Nephron (organoid): ENCODE results near the gene HCAR3.

ENCODE experiments used
- H3K27ac Mint-ChIP-seq, 3 experiments: 2 replicates each; pipeline ENCODE4 v1.8.0; 2020; ENCODE audit warnings: mixed read lengths in 3 of 3, mild to moderate bottlenecking in 2 of 3, moderate library complexity in 1 of 3
- H3K27me3 Mint-ChIP-seq: 2 replicates; pipeline ENCODE4 v1.8.0; 2021; ENCODE audit warnings: low read depth, mild to moderate bottlenecking, moderate library complexity, mixed read lengths
- H3K36me3 Mint-ChIP-seq: 2 replicates; pipeline ENCODE4 v1.8.0; 2020; ENCODE audit warnings: low read depth, mixed read lengths
- H3K4me1 Mint-ChIP-seq: 2 replicates; pipeline ENCODE4 v1.8.0; 2020; ENCODE audit warnings: mixed read lengths
- H3K4me3 Mint-ChIP-seq, 3 experiments: 2 replicates each; pipeline ENCODE4 v1.8.0; 2020; ENCODE audit warnings: mild to moderate bottlenecking in 3 of 3, mixed read lengths in 3 of 3, moderate library complexity in 2 of 3
- H3K9me3 Mint-ChIP-seq: 2 replicates; pipeline ENCODE4 v1.8.0; 2020; ENCODE audit warnings: mixed read lengths
- TF ChIP-seq, protein P1 (sequence below), 3 experiments: fragments of 200-600 bp; sonication (generic); IDR thresholded peaks; one replicate each; pipeline ENCODE4 v1.5.0; 2021; ENCODE audit warnings: antibody characterized with exemption in 3 of 3; ENCODE audit not compliant: unreplicated experiment in 3 of 3

The HCAR3 gene

DNA sequence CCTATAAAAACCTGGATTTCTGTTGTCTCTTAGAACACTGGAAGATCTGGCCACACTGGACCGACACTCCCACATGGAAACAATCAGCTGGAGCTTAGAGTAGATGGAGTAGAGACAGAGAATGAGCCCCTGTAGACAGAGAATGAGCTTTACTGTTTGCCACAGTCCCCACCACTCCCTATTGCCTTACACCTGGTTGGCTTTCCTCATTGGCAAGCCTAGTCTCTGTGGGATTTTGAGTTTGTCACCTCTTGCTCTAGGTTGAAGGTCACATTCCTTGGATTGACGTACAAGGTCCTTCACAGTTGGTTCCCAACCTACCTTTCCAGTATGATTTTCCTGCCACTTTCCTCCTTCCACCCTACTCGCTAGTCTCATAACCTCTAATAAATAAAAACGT lies 16.0 kb upstream of the HCAR3 start:
- H3K4me1 Mint-ChIP-seq: peaks cover 15% of the 10 kb centered on the region
- no peaks in the 10 kb centered on the region for H3K9me3 Mint-ChIP-seq
- no peaks in the 10 kb centered on the region for H3K36me3 Mint-ChIP-seq
- peaks cover 4% of the 10 kb centered on the region for H3K27me3 Mint-ChIP-seq
- TF ChIP-seq, protein P1, sequence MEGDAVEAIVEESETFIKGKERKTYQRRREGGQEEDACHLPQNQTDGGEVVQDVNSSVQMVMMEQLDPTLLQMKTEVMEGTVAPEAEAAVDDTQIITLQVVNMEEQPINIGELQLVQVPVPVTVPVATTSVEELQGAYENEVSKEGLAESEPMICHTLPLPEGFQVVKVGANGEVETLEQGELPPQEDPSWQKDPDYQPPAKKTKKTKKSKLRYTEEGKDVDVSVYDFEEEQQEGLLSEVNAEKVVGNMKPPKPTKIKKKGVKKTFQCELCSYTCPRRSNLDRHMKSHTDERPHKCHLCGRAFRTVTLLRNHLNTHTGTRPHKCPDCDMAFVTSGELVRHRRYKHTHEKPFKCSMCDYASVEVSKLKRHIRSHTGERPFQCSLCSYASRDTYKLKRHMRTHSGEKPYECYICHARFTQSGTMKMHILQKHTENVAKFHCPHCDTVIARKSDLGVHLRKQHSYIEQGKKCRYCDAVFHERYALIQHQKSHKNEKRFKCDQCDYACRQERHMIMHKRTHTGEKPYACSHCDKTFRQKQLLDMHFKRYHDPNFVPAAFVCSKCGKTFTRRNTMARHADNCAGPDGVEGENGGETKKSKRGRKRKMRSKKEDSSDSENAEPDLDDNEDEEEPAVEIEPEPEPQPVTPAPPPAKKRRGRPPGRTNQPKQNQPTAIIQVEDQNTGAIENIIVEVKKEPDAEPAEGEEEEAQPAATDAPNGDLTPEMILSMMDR (IDR thresholded peaks at IDR 0.05; ENCODE audit: unreplicated experiment in 3 of 3): no peak
- H3K27ac Mint-ChIP-seq: peak overlapping the region; percentile 13 to 71 (median 39)
- H3K4me3 Mint-ChIP-seq: no peak overlapping the region

DNA sequence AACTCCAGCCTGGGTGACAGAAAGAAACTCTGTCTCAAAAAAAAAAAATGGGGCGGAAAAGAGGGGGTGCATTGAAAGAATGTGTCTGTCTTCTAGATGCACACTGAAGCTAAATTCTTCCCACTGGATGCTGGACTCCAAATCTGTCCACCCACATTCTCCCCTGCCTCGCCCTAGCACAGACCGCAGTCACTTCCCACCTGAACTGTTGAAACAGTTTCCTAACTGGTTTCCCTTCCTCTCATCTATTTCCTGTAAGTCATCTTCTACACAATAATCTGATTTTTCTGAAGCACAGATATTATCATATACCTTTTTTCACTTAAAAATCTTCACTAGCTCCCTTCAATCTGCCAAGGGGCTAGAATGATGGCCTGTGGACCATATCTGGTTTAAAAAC lies 15.6 kb upstream of the HCAR3 start:
- Mint-ChIP-seq H3K4me1 (peaks cover 15% of the 10 kb centered on the region), H3K27ac (peak overlapping the region; percentile 13 to 71 (median 39)), H3K9me3 (no peaks in the 10 kb centered on the region), H3K36me3 (no peaks in the 10 kb centered on the region), H3K27me3 (peaks cover 4% of the 10 kb centered on the region), H3K4me3 (peak overlapping the region in 1 of 3 experiments; percentile 18)
- TF ChIP-seq, protein P1 (IDR thresholded peaks at IDR 0.05; ENCODE audit: unreplicated experiment in 3 of 3): no peak

DNA sequence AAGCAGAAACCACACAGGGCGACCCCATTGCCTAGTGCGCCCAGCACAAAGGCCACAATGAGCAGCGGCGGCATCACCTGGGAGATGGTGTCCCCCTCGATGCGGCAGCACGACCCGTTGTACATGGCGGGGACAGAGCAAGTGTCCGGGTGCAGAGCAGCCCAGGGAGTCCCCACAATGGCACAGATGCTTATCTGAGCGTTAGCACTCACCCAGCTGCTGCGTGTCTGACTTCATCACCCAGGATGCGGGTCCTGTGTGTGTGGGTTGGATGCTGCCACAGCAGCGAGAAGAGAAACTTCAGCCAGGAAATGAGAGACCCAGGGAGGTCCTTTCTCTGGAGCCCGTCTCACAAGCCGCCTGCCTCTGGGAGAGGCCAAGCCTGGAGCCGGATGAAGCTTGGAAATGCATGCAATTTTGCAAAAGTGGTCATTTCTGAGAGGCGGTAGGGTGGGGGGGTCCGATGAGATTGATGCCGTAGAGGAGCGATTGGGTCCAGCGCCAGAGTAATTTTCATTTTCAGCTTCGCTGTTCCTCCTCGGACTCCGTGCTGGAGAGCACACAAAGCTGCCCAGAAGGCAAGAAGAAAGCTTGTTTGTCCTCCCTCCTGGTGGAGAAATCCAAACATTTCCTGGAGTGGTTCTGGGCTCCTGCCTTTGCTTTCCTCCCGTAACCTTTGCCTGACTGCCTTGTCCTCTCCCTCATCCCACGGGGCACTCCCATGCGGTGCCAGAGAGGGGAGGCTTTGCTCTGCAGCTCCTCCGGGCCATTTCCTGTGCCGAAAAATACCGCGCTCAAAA lies 13.8 kb upstream of the HCAR3 start, which contains the start of gene HCAR1:
HCAR1 (minus strand) TSS at position 630 of the 800 bp plus-strand sequence; CDS start at position 125, 505 bp downstream.
- peak within 1 kb of the TSS; percentile 68 to 72 (median 68) for H3K4me3 Mint-ChIP-seq
- peaks cover 15% of the 10 kb centered on the region for H3K4me1 Mint-ChIP-seq
- TF ChIP-seq, protein P1 (IDR thresholded peaks at IDR 0.05; ENCODE audit: unreplicated experiment in 3 of 3): no peak
- H3K36me3 Mint-ChIP-seq: no peaks in the 10 kb centered on the region
- H3K9me3 Mint-ChIP-seq: no peaks in the 10 kb centered on the region
- H3K27me3 Mint-ChIP-seq: peaks cover 4% of the 10 kb centered on the region
- H3K27ac Mint-ChIP-seq: peak within 1 kb of the TSS; percentile 88 to 96 (median 95)

DNA sequence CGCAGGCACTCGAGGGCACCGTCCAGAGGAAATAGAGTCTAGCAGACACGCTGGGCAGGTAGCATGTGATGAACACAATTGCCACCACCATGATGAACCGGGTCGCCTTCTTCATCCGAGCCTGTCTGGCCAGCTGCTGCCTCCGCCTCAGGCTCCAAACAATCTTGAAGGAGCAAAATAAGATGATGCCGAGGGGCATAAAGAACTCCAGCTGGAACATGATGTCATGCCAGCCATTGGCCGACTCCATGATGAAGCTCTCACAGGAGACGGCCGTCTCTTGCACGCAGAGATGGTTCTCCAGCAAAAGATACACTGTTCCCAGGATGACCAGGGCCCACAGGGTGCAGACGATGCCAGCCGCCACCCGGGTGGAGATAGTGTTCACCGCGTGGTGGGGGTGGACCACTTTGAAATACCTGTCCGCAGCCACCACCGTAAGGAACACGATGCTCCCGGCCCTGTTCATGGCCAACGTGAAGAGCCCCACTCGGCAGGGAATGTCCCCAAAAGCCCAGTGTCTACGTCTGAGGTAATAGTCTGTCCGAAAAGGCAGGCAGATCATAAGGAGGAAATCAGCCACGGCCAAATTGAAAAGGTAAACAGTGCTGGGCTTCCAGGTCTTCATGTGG lies 13.1 kb upstream of the HCAR3 start:
- peak overlapping the region; percentile 88 to 96 (median 95) for H3K27ac Mint-ChIP-seq
- peaks cover 4% of the 10 kb centered on the region for H3K27me3 Mint-ChIP-seq
- H3K4me3 Mint-ChIP-seq: peak overlapping the region; percentile 68 to 72 (median 68)
- H3K9me3 Mint-ChIP-seq: no peaks in the 10 kb centered on the region
- TF ChIP-seq, protein P1 (IDR thresholded peaks at IDR 0.05; ENCODE audit: unreplicated experiment in 3 of 3): no peak
- no peaks in the 10 kb centered on the region for H3K36me3 Mint-ChIP-seq
- peaks cover 15% of the 10 kb centered on the region for H3K4me1 Mint-ChIP-seq

DNA sequence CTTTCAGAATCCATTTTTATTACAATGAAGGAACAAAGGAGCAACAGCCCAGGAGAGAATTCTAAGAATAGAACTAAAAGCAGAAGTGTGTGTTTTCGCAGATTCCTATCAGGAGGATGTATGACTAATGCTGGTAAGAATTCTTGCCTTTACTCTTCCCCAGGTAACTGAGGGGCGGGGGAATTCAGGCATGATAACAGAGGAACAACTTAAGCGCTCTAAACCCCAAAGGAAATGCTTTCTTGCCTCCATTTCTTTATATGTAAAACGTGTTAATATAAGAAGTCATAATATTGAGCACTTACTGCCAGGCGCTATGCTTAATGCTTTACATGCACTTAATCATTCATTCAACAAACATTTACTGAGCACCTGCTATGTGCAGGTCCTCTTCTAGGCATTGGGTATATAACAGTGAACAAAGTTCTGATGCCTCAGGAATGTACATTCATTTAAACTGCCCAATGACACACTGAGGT lies 9.5 kb upstream of the HCAR3 start:
- Mint-ChIP-seq H3K36me3 (no peaks in the 10 kb centered on the region), H3K4me3 (no peak overlapping the region), H3K27me3 (no peaks in the 10 kb centered on the region), H3K27ac (peak overlapping the region in 1 of 3 experiments; percentile 40), H3K9me3 (no peaks in the 10 kb centered on the region), H3K4me1 (peaks cover 8% of the 10 kb centered on the region)
- TF ChIP-seq, protein P1 (IDR thresholded peaks at IDR 0.05; ENCODE audit: unreplicated experiment in 3 of 3): no peak
